Measurements from ENCODE around the gene BRD7. TPM values are rescaled to one million over a fixed set of nuclear protein-coding genes. Genes with fewer than 3 reads are reported as not detected.

The BRD7 gene
- total and polyA plus RNA-seq, 10 of the 15 experiments (the other 5 are each of a cell fraction or from before 2014, with no cell fraction given), result 16.9 to 74.7 (median 52.0) TPM

GRCh38 chr16:50395763-50396710, 27.2 kb upstream of the BRD7 start:
- H3K27ac ChIP-seq (ENCODE audit: control insufficient read depth, insufficient read depth), result no peak overlapping the region
- TF ChIP-seq PKNOX1 (IDR thresholded peaks at IDR 0.05), result no peak
- no peak for TF ChIP-seq SREBF1 (IDR thresholded peaks at IDR 0.05; ENCODE audit: low read length)
- no peak for TF ChIP-seq NBN (IDR thresholded peaks at IDR 0.05)
- TF ChIP-seq HCFC1 (IDR thresholded peaks at IDR 0.05; ENCODE audit: low read length), result no peak
- TF ChIP-seq DPF2 (IDR thresholded peaks at IDR 0.05), result no peak
- no peak for TF ChIP-seq TAF1 (IDR thresholded peaks at IDR 0.05; ENCODE audit: borderline replicate concordance, low read depth, low read length)
- TF ChIP-seq ZNF217 (IDR thresholded peaks at IDR 0.05), result no peak
- no peak for TF ChIP-seq MXI1 (IDR thresholded peaks at IDR 0.05; ENCODE audit: low read depth, low read length)
- TF ChIP-seq SMARCA5 (IDR thresholded peaks at IDR 0.05), result no peak
- no peak for TF ChIP-seq PAX8 (IDR thresholded peaks at IDR 0.05)
- TF ChIP-seq BCL3 (IDR thresholded peaks at IDR 0.05; ENCODE audit: borderline replicate concordance, insufficient read depth, low read depth, low read length, poor library complexity, severe bottlenecking), result no peak
- TF ChIP-seq CEBPB (IDR thresholded peaks at IDR 0.05; ENCODE audit: borderline replicate concordance in 1 of 2, low read depth in 2 of 2, low read length in 2 of 2), result no peak
- POLR2A ChIA-PET, result no interaction called here
- no peaks in the 10 kb centered on the region for H3K4me1 ChIP-seq (ENCODE audit: control insufficient read depth, insufficient read depth, low read length)
- in situ Hi-C loops (cut with MboI), result no loop called here
- no peak for DNase-seq (ENCODE audit: low read depth, low spot score)
- H3K79me2 ChIP-seq (ENCODE audit: control insufficient read depth, insufficient read depth, low read length), result no peaks in the 10 kb centered on the region
- 68% methylated on average over 10 of the region's 10 CpGs for WGBS (ENCODE audit: insufficient coverage, insufficient replicate concordance, low lambda C conversion rate, missing lambda C conversion rate)
- no peak overlapping the region for H3K4me3 ChIP-seq
- ATAC-seq, result peak; percentile 69
- intact Hi-C loops (cut with micrococcal nuclease; ENCODE audit: unreplicated experiment), result no loop called here
- H2AFZ ChIP-seq (ENCODE audit: control insufficient read depth, low read depth, low read length), result no peak overlapping the region
- H3K27me3 ChIP-seq (replicated peaks in 1 of 2; ENCODE audit: control insufficient read depth in 2 of 2, insufficient read depth in 2 of 2, low read length in 1 of 2), result peaks cover 0 to 1% of the 10 kb centered on the region in 2 experiments; a peak in 2 of 4 replicates
- no peak overlapping the region for H3K9ac ChIP-seq (ENCODE audit: control insufficient read depth, insufficient read depth, low read length)
- no peaks in the 10 kb centered on the region for H3K9me3 ChIP-seq (replicated peaks; ENCODE audit: control insufficient read depth, insufficient read depth, low read length)
- no peaks in the 10 kb centered on the region for H4K20me1 ChIP-seq (ENCODE audit: control insufficient read depth, insufficient read depth)
- no peaks in the 10 kb centered on the region for H3K36me3 ChIP-seq (ENCODE audit: control insufficient read depth in 2 of 2, insufficient read depth in 2 of 2, low read length in 1 of 2)
- FAIRE-seq, result no peak
- RAD21 ChIA-PET (ENCODE audit: unreplicated experiment), result no interaction called here
- BruUV-seq (replicated peaks), result no TSS peak
- SMC1A ChIA-PET (ENCODE audit: uncharacterized antibody, unreplicated experiment), result no interaction called here
- CTCF ChIA-PET, result no interaction called here
- H3K4me2 ChIP-seq (ENCODE audit: control insufficient read depth, insufficient read depth), result no peak overlapping the region

All from GM12878 (cell line).